ENCODE data around the gene PGP. TPM values are rescaled to one million over a fixed set of nuclear protein-coding genes. Genes with fewer than 3 reads are reported as not detected.

PGP gene
- total and polyA plus RNA-seq, 10 of the 15 experiments (the other 5 are each of a cell fraction or from before 2014, with no cell fraction given): 0.42 to 28.0 (median 12.1) TPM

GRCh38 chr16:2244301-2244700 lies 29.7 kb upstream of the PGP start (continued):
- no peak for TF ChIP-seq PKNOX1 (IDR thresholded peaks at IDR 0.05)
- TF ChIP-seq BHLHE40 (IDR thresholded peaks at IDR 0.05; ENCODE audit: borderline replicate concordance in 1 of 2, low read depth in 2 of 2, low read length in 1 of 2): no peak
- TF ChIP-seq IKZF2 (IDR thresholded peaks at IDR 0.05): no peak
- TF ChIP-seq HDAC2 (IDR thresholded peaks at IDR 0.05): no peak

- in situ Hi-C loops (cut with MboI) (no loop called here), intact Hi-C loops (cut with micrococcal nuclease; ENCODE audit: unreplicated experiment) (no loop called here)
- CTCF ChIA-PET: no interaction called here
- SMC1A ChIA-PET (ENCODE audit: uncharacterized antibody, unreplicated experiment): no interaction called here
- POLR2A ChIA-PET: no interaction called here
- peaks cover 0 to 22% of the 10 kb centered on the region in 2 experiments; a peak in 2 of 4 replicates for H3K36me3 ChIP-seq (ENCODE audit: control insufficient read depth in 2 of 2, insufficient read depth in 2 of 2, low read length in 1 of 2)
- H3K27me3 ChIP-seq (replicated peaks in 1 of 2; ENCODE audit: control insufficient read depth in 2 of 2, insufficient read depth in 2 of 2, low read length in 1 of 2): no peaks in the 10 kb centered on the region
- no peaks in the 10 kb centered on the region; the same call in 1 of the 2 replicates for H3K79me2 ChIP-seq (ENCODE audit: control insufficient read depth, insufficient read depth, low read length)
- no peak overlapping the region for H3K4me2 ChIP-seq (ENCODE audit: control insufficient read depth, insufficient read depth)
- H3K9me3 ChIP-seq (replicated peaks; ENCODE audit: control insufficient read depth, insufficient read depth, low read length): no peaks in the 10 kb centered on the region
- FAIRE-seq (no peak), DNase-seq (ENCODE audit: low read depth, low spot score) (no peak), ATAC-seq (no peak)
- no peak overlapping the region for H2AFZ ChIP-seq (ENCODE audit: control insufficient read depth, low read depth, low read length)
- 90% methylated on average over 11 of the region's 11 CpGs for WGBS (ENCODE audit: insufficient coverage, insufficient replicate concordance, low lambda C conversion rate, missing lambda C conversion rate)
- no TSS peak for BruUV-seq (replicated peaks)
- H3K4me3 ChIP-seq: no peak overlapping the region
- RAD21 ChIA-PET (ENCODE audit: unreplicated experiment): interaction anchor here (1.0 kb wide), 1 partner anchor 117 kb away, joined by 3 read pairs; no protein-coding TSS in a partner anchor
- no peaks in the 10 kb centered on the region for H3K4me1 ChIP-seq (ENCODE audit: control insufficient read depth, insufficient read depth, low read length)
- no peak overlapping the region for H3K27ac ChIP-seq (ENCODE audit: control insufficient read depth, insufficient read depth)
- H3K9ac ChIP-seq (ENCODE audit: control insufficient read depth, insufficient read depth, low read length): no peak overlapping the region
- H4K20me1 ChIP-seq (ENCODE audit: control insufficient read depth, insufficient read depth): no peaks in the 10 kb centered on the region
- TF ChIP-seq POLR2AphosphoS5 (IDR thresholded peaks at IDR 0.05; ENCODE audit: low read length) (no peak), PML (IDR thresholded peaks at IDR 0.05; ENCODE audit: low read length) (no peak), ZBTB4 (CRISPR knock-in tag; IDR thresholded peaks at IDR 0.05) (no peak), CEBPZ (IDR thresholded peaks at IDR 0.05; ENCODE audit: low read depth, low read length) (no peak), JUNB (IDR thresholded peaks at IDR 0.05) (no peak), SREBF1 (IDR thresholded peaks at IDR 0.05; ENCODE audit: low read length) (no peak), MEF2B (IDR thresholded peaks at IDR 0.05; ENCODE audit: partially characterized antibody, poor library complexity, severe bottlenecking) (no peak)
Observed at GRCh38 chr16:2243781-2244180, 29.1 kb upstream of the PGP start.
